ENCODE data around the gene ABCC5. TPM values are rescaled to one million over a fixed set of nuclear protein-coding genes. Genes with fewer than 3 reads are reported as not detected.

Gene ABCC5
- total and polyA plus RNA-seq, 2 of the 8 experiments (the other 6 are each of a cell fraction or from before 2014, with no cell fraction given), result 25.3 to 40.8 TPM

DNA sequence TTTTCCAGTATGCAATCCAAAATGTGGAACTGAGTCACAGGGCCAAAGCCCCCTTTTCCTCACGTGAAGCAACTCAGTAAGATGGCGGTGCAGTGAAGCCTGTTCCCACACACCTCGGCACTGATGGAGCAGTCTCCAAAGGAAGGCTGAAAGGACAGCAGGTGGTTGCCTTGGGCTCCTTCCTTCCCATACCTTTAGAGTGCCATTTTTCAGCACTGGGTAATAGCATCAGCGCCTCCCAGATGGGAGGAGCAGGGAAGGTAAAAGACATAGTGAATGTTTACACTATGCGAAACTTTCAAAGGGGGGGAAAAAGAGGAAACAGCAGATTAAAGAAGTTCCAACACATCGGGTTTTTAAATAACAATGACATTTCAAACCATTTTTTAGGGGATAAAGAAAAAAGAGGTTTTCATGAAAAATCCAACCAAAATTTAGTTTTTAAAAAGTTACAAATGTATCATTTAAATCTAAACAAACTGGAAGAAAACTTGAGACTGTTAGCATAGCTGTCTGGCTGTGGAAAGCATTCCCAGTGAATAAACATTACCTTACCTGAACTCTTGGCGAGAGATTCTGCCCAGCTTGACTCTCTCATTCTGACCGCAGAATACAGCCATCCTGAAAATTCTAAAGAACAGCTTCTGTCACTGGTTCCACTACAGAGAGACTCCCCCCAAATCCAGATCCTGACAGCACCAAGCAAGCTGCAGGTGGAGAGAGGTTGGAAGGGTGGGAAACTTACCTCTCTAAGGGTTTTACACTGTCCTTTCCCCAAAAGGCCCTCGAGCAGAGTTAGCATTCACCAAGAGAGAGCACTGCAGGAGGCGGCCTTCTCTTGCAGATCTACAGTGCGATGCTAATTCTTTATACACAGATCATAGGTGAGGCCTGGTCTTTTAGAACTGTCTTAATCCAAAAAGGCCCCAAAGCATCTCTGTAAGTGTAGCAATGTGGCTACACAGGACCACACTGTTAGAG, 32.6 kb downstream of the ABCC5 start:
- H2AFZ ChIP-seq (ENCODE audit: low read length), result no peak overlapping the region
- no peak overlapping the region for H2BK20ac ChIP-seq (ENCODE audit: low read length)
- no peak overlapping the region for H4K91ac ChIP-seq (replicated peaks; ENCODE audit: insufficient read length, low read length)
- H3K79me2 ChIP-seq (ENCODE audit: control insufficient read depth in 1 of 2, insufficient read depth in 2 of 2, low read length in 2 of 2), result no peaks in the 10 kb centered on the region
- H3K9ac ChIP-seq (replicated peaks in 1 of 4; ENCODE audit: extremely low read depth in 1 of 4, low read depth in 3 of 4, low read length in 3 of 4), result no peak overlapping the region
- no peak overlapping the region for H4K5ac ChIP-seq (ENCODE audit: insufficient read length, low read depth, low read length)
- no peak overlapping the region for H3K18ac ChIP-seq (ENCODE audit: extremely low read depth, low read length)
- H3K27ac ChIP-seq (ENCODE audit: low read depth, low read length), result no peak overlapping the region
- H2AK5ac ChIP-seq (ENCODE audit: low read depth, low read length), result peak overlapping the region; percentile 40; the same call in 1 of the 2 replicates
- H3K23ac ChIP-seq (ENCODE audit: insufficient read length), result no peak overlapping the region
- peaks cover 2% of the 10 kb centered on the region; the same call in 1 of the 2 replicates for H3K23me2 ChIP-seq (ENCODE audit: low read depth, low read length)
- no peak overlapping the region for H3K4ac ChIP-seq (replicated peaks; ENCODE audit: insufficient read length, low read depth, low read length)
- no peaks in the 10 kb centered on the region; the same call in 1 of the 2 replicates for H3K79me1 ChIP-seq (ENCODE audit: low read depth, low read length)
- no peak overlapping the region for H2BK12ac ChIP-seq (ENCODE audit: low read depth, low read length)
- peaks cover 3 to 23% (median 12%) of the 10 kb centered on the region in 4 experiments; a peak in 6 of 8 replicates for H3K36me3 ChIP-seq (ENCODE audit: control insufficient read depth in 2 of 4, insufficient read depth in 4 of 4, low read length in 3 of 4)
- H3K27me3 ChIP-seq (replicated peaks in 1 of 4; ENCODE audit: control insufficient read depth in 3 of 4, extremely low read depth in 1 of 4, insufficient read depth in 3 of 4, low read length in 3 of 4), result no peaks in the 10 kb centered on the region
- no peak overlapping the region for H2BK120ac ChIP-seq (replicated peaks; ENCODE audit: low read depth, low read length)
- FAIRE-seq (no peak), DNase-seq (ENCODE audit: low read depth in 1 of 2, low spot score in 2 of 2) (no peak)
- TF ChIP-seq, protein P1, sequence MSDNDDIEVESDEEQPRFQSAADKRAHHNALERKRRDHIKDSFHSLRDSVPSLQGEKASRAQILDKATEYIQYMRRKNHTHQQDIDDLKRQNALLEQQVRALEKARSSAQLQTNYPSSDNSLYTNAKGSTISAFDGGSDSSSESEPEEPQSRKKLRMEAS (IDR thresholded peaks at IDR 0.05), result 0 out of 2 replicates have a peak, but pooled peaks have one; percentile 10
- no peak for TF ChIP-seq SIRT6 (IDR thresholded peaks at IDR 0.05; ENCODE audit: low read length)
- TF ChIP-seq SIX5 (IDR thresholded peaks at IDR 0.05; ENCODE audit: low read depth, low read length), result no peak
- ChIA-PET CTCF (ENCODE audit: partially characterized antibody) (interaction anchor here (0.9 to 1.6 kb wide), 2 partner anchors 10 to 14 kb away, joined by 3 to 4 read pairs; no protein-coding TSS in a partner anchor), POLR2A (ENCODE audit: partially characterized antibody) (interaction anchor here (1.2 kb wide), 1 partner anchor 149 kb away, joined by 5 read pairs; no protein-coding TSS in a partner anchor)
- no peak overlapping the region; the same call in 1 of the 2 replicates for H4K8ac ChIP-seq (ENCODE audit: extremely low read depth, insufficient read depth, low read length)
- H3K9me3 ChIP-seq (ENCODE audit: insufficient read depth in 2 of 2, low read depth in 1 of 2, low read length in 1 of 2), result no peaks in the 10 kb centered on the region
- H3K56ac ChIP-seq (replicated peaks; ENCODE audit: insufficient read length, low read depth, low read length), result no peak overlapping the region
- H2BK5ac ChIP-seq (ENCODE audit: low read depth, low read length), result no peak overlapping the region
- H3K4me3 ChIP-seq (ENCODE audit: extremely low read depth in 1 of 4, insufficient read depth in 2 of 4, low read depth in 3 of 4, low read length in 4 of 4), result no peak overlapping the region
- no peak overlapping the region for H3K14ac ChIP-seq (ENCODE audit: insufficient read length)
- H3K4me2 ChIP-seq (ENCODE audit: insufficient read depth in 1 of 2, low read depth in 2 of 2, low read length in 2 of 2), result peak overlapping the region; percentile 7 to 15; a peak in 2 of 4 replicates
- H3K4me1 ChIP-seq (replicated peaks in 1 of 4; ENCODE audit: control insufficient read depth in 3 of 4, insufficient read depth in 4 of 4, low read length in 3 of 4), result peaks cover 2 to 11% (median 7%) of the 10 kb centered on the region in 4 experiments; a peak in 6 of 7 replicates
- H2BK15ac ChIP-seq (ENCODE audit: low read length), result no peak overlapping the region
- peaks cover 0 to 1% of the 10 kb centered on the region in 2 experiments for H4K20me1 ChIP-seq (replicated peaks in 1 of 2; ENCODE audit: control insufficient read depth in 1 of 2, insufficient read depth in 2 of 2, low read length in 2 of 2)
- 81% methylated on average over 11 of the region's 11 CpGs; no CpG with 5 or more reads in 1 of the 2 experiments for WGBS, 2 experiments (ENCODE audit: extremely low coverage in 1 of 2, insufficient coverage in 1 of 2, insufficient read length in 1 of 2, insufficient replicate concordance in 2 of 2, low coverage in 1 of 2, low lambda C conversion rate in 2 of 2, missing lambda C conversion rate in 1 of 2)

Data from H1 (cell line).